Measurements from ENCODE around the gene KLF2.

Gene KLF2

GRCh38 chr19:16375157-16375935, 50.7 kb downstream of the KLF2 start:
- DNase-seq (ENCODE audit: low read depth in 2 of 3, low spot score in 1 of 3) = no peak

- no peak for DNase-seq (ENCODE audit: low read depth in 2 of 3, low spot score in 1 of 3)
Measured at GRCh38 chr19:16375936-16376185, 51.2 kb downstream of the KLF2 start.

- no peak for DNase-seq (ENCODE audit: low read depth in 2 of 3, low spot score in 1 of 3)
Measured at GRCh38 chr19:16376241-16376640, 51.6 kb downstream of the KLF2 start.

- no peak for DNase-seq (ENCODE audit: low read depth in 2 of 3, low spot score in 1 of 3)
Measured at GRCh38 chr19:16376649-16377048, 52.0 kb downstream of the KLF2 start.

DNA sequence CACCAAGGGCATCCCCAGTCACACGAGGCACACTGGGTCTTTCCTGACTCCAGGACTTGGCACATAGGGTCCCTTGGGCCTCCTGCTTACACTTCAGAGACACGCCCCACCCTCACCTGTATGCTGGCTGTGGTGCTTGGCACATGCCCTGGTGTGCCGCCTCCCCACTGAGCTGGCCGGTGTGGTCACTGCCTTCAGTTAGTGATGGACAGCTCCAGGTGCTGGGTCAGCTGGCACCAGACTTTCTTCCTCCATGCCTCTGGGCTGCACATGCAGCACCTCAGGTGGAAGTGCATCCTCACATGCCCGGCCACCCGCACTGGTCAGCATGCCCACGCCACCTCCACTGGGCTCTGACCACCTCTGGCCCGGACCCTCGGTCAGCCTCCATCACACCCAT, 52.9 kb downstream of the KLF2 start:
- DNase-seq (ENCODE audit: low read depth in 2 of 3, low spot score in 1 of 3) = no peak
